Measurements from ENCODE around the gene REPIN1.
A peak's percentile ranks its signal among the peaks of the same experiment; 100 is the strongest.

REPIN1 gene

DNA sequence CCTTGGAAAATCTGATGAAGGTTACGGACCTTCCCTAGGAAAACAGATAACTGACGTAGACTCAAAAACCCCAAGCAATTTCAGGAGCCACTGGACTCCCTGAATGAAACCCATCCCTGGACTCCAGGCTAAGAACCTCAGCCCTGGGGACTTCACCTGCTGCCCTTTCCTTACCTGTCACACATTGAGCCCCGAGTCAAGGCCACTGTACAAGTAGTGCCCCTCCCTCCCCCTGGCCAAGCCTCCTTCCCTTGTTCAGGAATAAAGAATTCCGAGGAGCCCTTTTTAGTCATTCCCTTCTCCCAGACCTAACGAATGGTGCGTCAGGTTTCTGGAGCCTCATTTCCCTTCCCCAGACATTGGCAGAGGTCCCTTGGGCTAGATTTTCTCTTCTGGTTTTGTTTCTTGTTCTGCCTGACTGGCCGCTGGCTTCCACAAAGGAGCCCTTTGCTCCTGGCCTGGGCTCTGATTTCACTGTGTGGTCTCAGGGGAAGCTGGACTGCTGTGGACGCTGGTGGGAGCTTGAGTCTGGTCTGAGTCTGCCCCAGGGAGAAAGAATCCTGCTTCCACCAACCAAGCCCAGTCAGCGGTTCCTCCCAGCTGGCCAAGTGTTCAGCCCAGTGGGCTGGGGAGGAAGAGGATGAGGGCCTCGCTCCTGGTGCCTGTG, 42.2 kb downstream of the REPIN1 start:
- no peaks in the 10 kb centered on the region for H3K9me3 Mint-ChIP-seq
- no peak overlapping the region for H3K4me3 Mint-ChIP-seq
- intact Hi-C loops (cut with micrococcal nuclease): no loop called here
- H3K4me1 Mint-ChIP-seq (ENCODE audit: low read depth): peaks cover 28% of the 10 kb centered on the region
- H3K27me3 Mint-ChIP-seq: peaks cover 8% of the 10 kb centered on the region
- no peaks in the 10 kb centered on the region for H3K36me3 Mint-ChIP-seq (ENCODE audit: low read depth)
- no peak overlapping the region for H3K27ac Mint-ChIP-seq

DNA sequence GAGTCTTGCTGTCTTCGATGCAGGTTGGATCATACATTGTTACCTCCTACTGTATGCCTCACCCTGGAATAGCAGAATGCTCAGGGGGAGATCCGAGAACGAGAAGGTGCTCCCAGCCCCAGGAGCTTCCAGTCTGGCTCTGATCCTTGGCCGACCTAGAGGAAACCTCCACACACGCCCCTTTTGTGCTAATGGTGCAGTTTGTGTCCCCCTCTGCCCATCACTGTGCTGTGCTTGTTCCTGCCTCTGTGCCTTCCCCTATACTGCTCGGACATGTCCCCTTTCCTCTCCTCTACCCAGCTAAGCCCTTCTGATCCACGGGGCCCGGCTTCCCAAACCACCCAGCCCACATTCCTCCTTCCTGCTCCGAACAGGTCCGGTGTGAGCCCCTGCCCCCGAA, 43.0 kb downstream of the REPIN1 start:
- H3K27ac Mint-ChIP-seq: no peak overlapping the region
- intact Hi-C loops (cut with micrococcal nuclease): no loop called here
- no peaks in the 10 kb centered on the region for H3K36me3 Mint-ChIP-seq (ENCODE audit: low read depth)

DNA sequence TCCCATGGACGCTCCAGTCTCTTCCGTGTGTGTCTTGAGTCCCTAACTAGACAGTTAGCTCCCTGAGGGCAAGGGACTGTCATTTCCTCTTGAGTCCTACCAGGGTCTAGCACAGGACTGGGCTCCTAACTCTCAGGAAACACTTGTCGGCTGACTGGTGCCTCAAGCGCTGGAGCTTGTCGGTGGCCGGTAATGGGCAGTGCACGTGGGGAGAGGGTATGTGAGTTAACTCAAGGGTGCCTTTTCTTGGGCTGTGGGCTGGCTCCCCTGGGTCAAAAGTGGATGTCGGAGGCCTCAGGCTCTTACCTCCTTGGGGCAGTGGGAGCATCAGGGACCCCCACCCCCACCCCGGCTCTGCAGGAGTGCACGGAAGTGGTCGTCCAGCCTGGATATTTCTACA, 43.4 kb downstream of the REPIN1 start:
- Mint-ChIP-seq H3K9me3 (no peaks in the 10 kb centered on the region), H3K27ac (no peak overlapping the region), H3K27me3 (peaks cover 5% of the 10 kb centered on the region), H3K4me3 (no peak overlapping the region), H3K4me1 (ENCODE audit: low read depth) (peaks cover 21% of the 10 kb centered on the region), H3K36me3 (ENCODE audit: low read depth) (no peaks in the 10 kb centered on the region)
- intact Hi-C loops (cut with micrococcal nuclease): no loop called here

More for the DNA sequence above, 43.0 kb downstream of the REPIN1 start:
- peaks cover 23% of the 10 kb centered on the region for H3K4me1 Mint-ChIP-seq (ENCODE audit: low read depth)
- H3K27me3 Mint-ChIP-seq: peaks cover 5% of the 10 kb centered on the region
- no peaks in the 10 kb centered on the region for H3K9me3 Mint-ChIP-seq
- H3K4me3 Mint-ChIP-seq: no peak overlapping the region

DNA sequence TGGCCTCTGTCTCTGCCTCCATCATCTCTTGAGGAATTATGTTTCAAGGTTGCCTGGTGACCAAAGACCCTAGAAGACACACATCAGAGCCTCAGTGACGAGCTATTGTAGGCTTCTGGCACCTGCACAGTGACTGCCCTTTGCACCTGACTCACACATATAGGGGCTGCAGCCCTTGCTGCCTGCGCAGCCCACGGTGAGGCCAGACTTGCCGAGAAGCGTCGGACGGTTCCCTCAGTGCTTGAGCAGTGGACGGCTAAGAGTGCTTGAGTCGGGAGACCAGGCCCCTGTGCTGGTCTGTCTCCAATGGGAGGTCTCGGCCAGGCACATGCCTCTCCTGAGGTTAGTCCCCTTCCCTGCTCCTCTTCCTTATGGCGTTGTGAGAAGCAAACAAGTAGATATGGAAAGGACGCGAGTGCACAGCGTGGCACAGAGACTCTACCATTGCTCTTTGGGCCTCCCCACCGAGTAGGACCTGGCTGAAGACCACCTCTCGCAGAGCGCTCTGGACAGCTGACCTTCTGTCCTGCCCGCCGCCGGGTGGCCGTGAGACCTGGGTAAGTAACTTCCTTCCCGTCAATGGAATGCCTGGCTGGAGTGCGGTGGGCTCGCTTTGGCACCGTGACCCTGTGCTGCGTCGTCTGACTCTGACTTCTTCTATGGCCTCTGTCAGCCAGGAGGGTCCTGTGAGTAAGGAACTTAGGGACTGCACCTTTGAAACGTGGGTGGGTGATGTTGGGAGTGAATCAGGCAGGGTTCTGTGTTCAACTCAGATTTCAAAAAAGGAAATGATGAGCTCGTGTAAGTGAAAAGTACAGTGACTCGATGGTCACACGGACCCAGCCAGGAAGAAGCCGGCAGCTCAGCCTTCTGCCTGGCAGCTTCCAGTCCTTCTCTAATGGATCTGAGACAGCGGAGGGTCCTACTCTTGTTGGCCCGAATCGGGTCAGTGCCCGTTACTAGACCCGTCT, 44.2 kb downstream of the REPIN1 start:
- Mint-ChIP-seq H3K27me3 (peaks cover 5% of the 10 kb centered on the region), H3K4me1 (ENCODE audit: low read depth) (peaks cover 17% of the 10 kb centered on the region), H3K4me3 (no peak overlapping the region), H3K9me3 (no peaks in the 10 kb centered on the region), H3K27ac (peak overlapping the region; percentile 6), H3K36me3 (ENCODE audit: low read depth) (no peaks in the 10 kb centered on the region)
- intact Hi-C loops (cut with micrococcal nuclease): no loop called here

DNA sequence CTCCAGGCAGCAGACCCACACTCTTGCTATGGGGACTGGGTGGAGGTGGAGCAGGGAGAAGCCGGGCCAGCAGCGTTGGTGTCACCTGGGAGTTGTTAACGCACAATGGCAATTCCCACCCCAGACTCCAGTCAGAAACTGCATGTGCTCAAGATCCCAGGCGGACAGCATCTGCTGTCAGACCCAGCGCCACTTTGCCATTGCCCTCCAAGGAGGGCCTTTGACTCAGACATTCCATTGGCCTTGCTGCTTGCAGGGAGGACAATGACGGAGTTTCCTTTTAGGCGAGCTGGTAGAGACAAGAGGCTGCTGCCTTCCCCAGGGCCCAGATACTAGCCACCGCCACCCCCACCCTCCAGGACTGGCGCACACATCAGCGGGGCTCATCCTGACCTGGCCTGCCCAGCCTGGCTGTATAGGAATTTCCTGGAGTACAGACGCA, 45.0 kb downstream of the REPIN1 start:
- Mint-ChIP-seq H3K4me1 (ENCODE audit: low read depth) (peaks cover 17% of the 10 kb centered on the region), H3K9me3 (no peaks in the 10 kb centered on the region), H3K4me3 (no peak overlapping the region), H3K27me3 (peaks cover 5% of the 10 kb centered on the region), H3K27ac (no peak overlapping the region), H3K36me3 (ENCODE audit: low read depth) (no peaks in the 10 kb centered on the region)
- intact Hi-C loops (cut with micrococcal nuclease): no loop called here

DNA sequence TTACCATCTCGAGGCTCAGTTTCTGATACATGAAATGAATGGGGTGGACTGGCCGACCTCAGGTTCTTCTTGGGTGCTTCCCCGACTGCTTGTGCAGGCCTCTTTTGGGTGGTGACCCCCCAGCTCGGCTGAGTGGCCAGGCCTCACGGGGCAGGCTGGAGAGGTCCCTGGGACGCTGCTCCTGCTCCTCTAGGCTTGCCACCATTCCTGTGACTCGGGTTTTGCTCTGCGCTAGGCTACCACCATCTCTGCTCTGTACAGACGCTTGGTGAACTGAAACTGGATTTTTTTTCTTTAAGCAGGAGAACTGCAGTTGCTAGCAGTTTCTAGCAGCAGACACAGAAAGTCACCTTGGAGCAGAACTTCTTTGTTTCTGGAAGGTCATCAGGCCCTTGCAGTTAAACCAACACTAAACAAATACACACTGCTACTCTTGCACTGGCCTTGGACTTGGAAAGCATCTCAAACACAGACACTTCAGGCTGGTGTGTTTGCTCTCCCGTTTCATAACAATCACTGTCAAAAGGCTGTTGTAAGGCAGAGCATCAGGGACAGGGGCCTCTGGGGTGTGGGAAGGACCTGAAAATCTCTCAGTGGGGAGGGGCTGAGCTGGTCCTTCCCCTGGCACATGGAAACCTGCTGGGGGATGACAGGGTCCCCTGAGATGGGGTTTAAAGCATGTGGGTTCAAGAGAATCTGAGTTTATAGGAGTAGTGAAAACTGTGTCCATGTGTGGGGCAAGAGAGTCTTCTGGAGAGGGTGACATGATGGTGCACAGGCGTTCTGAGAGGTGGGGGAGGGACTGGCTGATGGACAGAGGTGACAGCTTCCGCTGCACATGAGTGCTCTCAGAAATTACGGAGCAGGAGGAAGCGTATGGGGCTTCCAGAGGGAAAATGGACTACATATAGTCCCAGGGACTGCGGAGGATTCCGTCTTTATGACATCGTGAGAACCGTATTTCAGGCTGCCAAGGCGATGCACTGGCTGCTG, 46.8 kb downstream of the REPIN1 start:
- Mint-ChIP-seq H3K4me3 (no peak overlapping the region), H3K36me3 (ENCODE audit: low read depth) (no peaks in the 10 kb centered on the region), H3K4me1 (ENCODE audit: low read depth) (peaks cover 17% of the 10 kb centered on the region), H3K27me3 (peaks cover 6% of the 10 kb centered on the region), H3K27ac (peak overlapping the region; percentile 31), H3K9me3 (no peaks in the 10 kb centered on the region)
- intact Hi-C loops (cut with micrococcal nuclease): no loop called here

DNA sequence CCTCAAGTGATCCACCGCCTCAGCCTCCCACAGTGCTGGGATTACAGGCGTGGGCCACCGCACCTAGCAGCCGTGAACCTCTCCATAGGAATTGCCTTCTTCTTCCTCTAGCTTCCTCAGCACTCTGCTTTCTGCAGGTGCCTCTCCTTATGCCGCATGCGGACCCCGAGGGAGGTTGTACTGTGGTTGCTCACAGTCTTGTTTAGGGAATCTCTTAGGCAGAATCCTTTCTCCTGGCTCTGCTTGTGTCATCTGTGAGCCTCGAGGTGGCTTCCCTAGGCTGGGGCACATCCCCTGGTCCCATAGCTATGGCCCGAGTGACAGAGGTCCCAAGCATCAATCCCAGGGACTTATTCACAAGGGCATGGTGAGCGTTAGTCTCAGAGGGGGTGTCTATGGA, 48.6 kb downstream of the REPIN1 start:
- peaks cover 16% of the 10 kb centered on the region for H3K27me3 Mint-ChIP-seq
- no peak overlapping the region for H3K4me3 Mint-ChIP-seq
- no peak overlapping the region for H3K27ac Mint-ChIP-seq
- intact Hi-C loops (cut with micrococcal nuclease): no loop called here
- H3K9me3 Mint-ChIP-seq: no peaks in the 10 kb centered on the region
- H3K36me3 Mint-ChIP-seq (ENCODE audit: low read depth): no peaks in the 10 kb centered on the region
- H3K4me1 Mint-ChIP-seq (ENCODE audit: low read depth): peaks cover 24% of the 10 kb centered on the region

DNA sequence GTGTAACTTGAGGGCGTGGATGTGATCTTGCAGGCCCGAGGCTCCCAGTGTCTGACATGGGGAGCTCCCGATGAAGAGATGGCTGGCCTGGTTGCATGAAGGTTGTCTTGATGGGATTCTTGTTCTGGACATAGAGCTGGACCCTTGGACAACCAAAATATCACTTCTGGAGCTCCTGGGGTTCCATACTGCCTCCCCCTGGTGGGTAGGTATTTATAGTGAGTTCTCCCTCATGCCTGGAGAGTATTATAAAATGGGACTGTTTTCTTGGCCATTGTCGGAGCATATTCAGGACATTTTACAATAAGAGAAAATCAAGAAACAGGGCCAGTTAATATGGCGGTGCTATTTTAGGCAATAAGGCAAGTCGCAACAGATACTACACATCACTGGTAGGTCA, 49.2 kb downstream of the REPIN1 start:
- no peaks in the 10 kb centered on the region for H3K9me3 Mint-ChIP-seq
- H3K27ac Mint-ChIP-seq: no peak overlapping the region
- peaks cover 22% of the 10 kb centered on the region for H3K4me1 Mint-ChIP-seq (ENCODE audit: low read depth)
- intact Hi-C loops (cut with micrococcal nuclease): no loop called here
- peaks cover 16% of the 10 kb centered on the region for H3K27me3 Mint-ChIP-seq
- no peaks in the 10 kb centered on the region for H3K36me3 Mint-ChIP-seq (ENCODE audit: low read depth)
- H3K4me3 Mint-ChIP-seq: no peak overlapping the region

DNA sequence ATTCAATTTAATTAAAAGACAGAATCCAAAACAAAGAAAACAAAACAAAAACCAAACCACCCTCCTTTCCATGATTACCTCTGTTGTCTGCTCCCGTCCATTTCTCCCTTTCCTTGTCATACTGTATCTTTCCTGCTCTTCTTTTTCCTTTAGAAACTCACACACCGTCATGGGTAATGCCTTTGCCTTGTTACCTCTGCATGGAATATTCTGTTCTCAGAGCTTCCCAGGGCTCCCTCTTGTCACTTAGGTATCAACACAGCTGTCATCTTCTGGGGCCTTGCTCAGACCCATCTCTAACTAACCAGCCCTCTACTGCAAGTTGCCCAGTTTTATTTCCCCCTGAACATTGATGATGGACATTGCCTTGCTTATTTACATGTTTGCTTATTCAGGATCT, 51.6 kb downstream of the REPIN1 start:
- H3K9me3 Mint-ChIP-seq: no peaks in the 10 kb centered on the region
- peaks cover 15% of the 10 kb centered on the region for H3K4me1 Mint-ChIP-seq (ENCODE audit: low read depth)
- H3K27me3 Mint-ChIP-seq: peaks cover 20% of the 10 kb centered on the region
- no peak overlapping the region for H3K27ac Mint-ChIP-seq
- intact Hi-C loops (cut with micrococcal nuclease): loop anchor here (2.0 kb wide), 1 partner anchor 135 kb away; no protein-coding TSS in a partner anchor
- no peak overlapping the region for H3K4me3 Mint-ChIP-seq
- no peaks in the 10 kb centered on the region for H3K36me3 Mint-ChIP-seq (ENCODE audit: low read depth)

DNA sequence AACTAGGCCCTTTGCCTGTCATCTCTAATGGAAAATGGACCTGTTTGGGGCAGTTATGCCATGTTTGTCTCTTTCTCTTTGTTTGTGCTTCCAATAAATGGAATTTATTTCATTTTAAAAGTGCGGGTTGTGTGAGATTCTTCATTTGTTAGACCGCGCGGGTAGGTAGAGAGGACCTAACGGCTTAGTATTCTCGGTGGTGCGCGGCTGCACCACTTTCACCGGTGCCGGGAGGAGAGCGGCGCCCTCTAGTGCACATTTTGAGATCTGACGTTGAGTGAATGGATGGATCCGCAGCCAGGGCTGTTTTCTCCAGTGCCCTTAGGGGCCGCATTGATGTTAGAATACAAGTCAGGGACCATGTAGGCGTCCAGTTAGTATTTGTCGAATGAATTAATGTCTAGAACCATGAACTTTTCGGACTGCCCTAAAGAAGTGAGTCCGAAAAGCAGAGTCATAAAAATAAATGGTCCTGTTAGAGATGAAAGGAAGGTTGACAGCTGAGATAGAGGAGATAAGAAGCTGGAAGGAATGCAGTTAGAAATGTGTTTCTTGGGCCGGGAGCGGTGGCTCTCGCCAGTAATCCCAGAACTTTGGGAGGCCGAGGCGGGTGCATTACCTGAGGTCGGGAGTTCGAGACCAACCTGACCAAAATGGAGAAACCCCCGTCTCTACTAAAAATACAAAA, 52.5 kb downstream of the REPIN1 start:
- Mint-ChIP-seq H3K36me3 (ENCODE audit: low read depth) (no peaks in the 10 kb centered on the region), H3K4me3 (no peak overlapping the region), H3K27me3 (peaks cover 24% of the 10 kb centered on the region), H3K27ac (no peak overlapping the region), H3K9me3 (no peaks in the 10 kb centered on the region), H3K4me1 (ENCODE audit: low read depth) (peaks cover 7% of the 10 kb centered on the region)
- intact Hi-C loops (cut with micrococcal nuclease): loop anchor here (1.0 to 2.0 kb wide), 2 partner anchors 65 to 136 kb away; no protein-coding TSS in a partner anchor

DNA sequence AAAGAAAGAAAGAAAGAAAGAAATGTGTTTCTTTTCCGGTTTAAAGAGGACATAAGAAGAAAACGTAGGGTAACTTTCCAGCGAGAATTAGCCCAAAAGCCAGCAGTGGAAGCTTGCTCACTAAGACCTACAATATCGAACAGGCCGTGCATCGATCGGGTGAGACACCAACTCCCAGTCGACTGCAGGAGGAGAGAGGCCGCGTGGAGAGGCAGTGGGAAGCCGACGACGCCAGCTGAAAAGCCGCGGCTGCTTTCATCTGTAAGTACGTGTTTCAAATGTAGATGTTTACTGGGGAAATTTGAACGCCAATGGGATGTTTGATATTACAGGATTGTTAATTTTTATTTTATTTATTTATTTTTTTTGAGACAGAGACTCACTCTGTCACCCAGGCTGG, 53.2 kb downstream of the REPIN1 start:
- Mint-ChIP-seq H3K36me3 (ENCODE audit: low read depth) (no peaks in the 10 kb centered on the region), H3K27ac (no peak overlapping the region), H3K9me3 (no peaks in the 10 kb centered on the region), H3K27me3 (peaks cover 25% of the 10 kb centered on the region), H3K4me3 (no peak overlapping the region), H3K4me1 (ENCODE audit: low read depth) (peaks cover 7% of the 10 kb centered on the region)
- intact Hi-C loops (cut with micrococcal nuclease): loop anchor here (1.0 to 2.0 kb wide), 2 partner anchors 66 to 137 kb away; no protein-coding TSS in a partner anchor
